H9 (cell line): ENCODE data around the gene SPTAN1. TPM values are rescaled to one million over a fixed set of nuclear protein-coding genes. Genes with fewer than 3 reads are reported as not detected.

ENCODE experiments used
- DNase-seq: peaks from one replicate; pipeline ENCODE4 v3.0.0-alpha.2; 2017
- H2AFZ ChIP-seq: one replicate; pipeline ENCODE4 v1.6.1; 2013; ENCODE audit warnings: mild to moderate bottlenecking, low read length, control low read depth, moderate library complexity
- H2AK5ac ChIP-seq: 2 replicates; pipeline ENCODE4 v1.6.1; 2013; ENCODE audit warnings: low read length, control low read depth, mixed read lengths; ENCODE audit not compliant: insufficient read length
- H2BK120ac ChIP-seq: one replicate; pipeline ENCODE4 v1.6.1; 2013; ENCODE audit warnings: low read depth, mild to moderate bottlenecking, low read length, control low read depth, inconsistent platforms; ENCODE audit not compliant: poor library complexity, severe bottlenecking
- H2BK12ac ChIP-seq: 2 replicates; pipeline ENCODE4 v1.6.1; 2013; ENCODE audit warnings: low read length, control low read depth, mixed read lengths, low read depth; ENCODE audit not compliant: insufficient read length
- H2BK15ac ChIP-seq: 2 replicates; pipeline ENCODE4 v1.6.1; 2013; ENCODE audit warnings: low read depth, low read length, control low read depth
- H2BK20ac ChIP-seq: one replicate; pipeline ENCODE4 v1.6.1; 2013; ENCODE audit warnings: low read depth, mild to moderate bottlenecking, low read length, control low read depth, inconsistent platforms; ENCODE audit not compliant: poor library complexity, severe bottlenecking
- H2BK5ac ChIP-seq: 2 replicates; pipeline ENCODE4 v1.6.1; 2013; ENCODE audit warnings: low read length, control low read depth, mixed read lengths; ENCODE audit not compliant: insufficient read length
- H3K14ac ChIP-seq: 2 replicates; pipeline ENCODE4 v1.6.1; 2013; ENCODE audit warnings: low read length, control low read depth; ENCODE audit not compliant: insufficient read depth
- H3K18ac ChIP-seq: 2 replicates; pipeline ENCODE4 v1.6.1; 2013; ENCODE audit warnings: low read depth, mild to moderate bottlenecking, mixed read lengths, low read length, control low read depth; ENCODE audit not compliant: insufficient read length
- H3K23ac ChIP-seq: 2 replicates; pipeline ENCODE4 v1.6.1; 2013; ENCODE audit warnings: low read length, control low read depth, mixed read lengths, low read depth; ENCODE audit not compliant: insufficient read length
- H3K23me2 ChIP-seq: 2 replicates; pipeline ENCODE4 v1.6.1; 2013; ENCODE audit warnings: low read depth, mild to moderate bottlenecking, mixed read lengths, low read length, control low read depth; ENCODE audit not compliant: insufficient read length, poor library complexity, severe bottlenecking
- H3K27ac ChIP-seq: 2 replicates; pipeline ENCODE4 v1.5.1; 2013; ENCODE audit warnings: low read length, control low read depth, mixed read lengths, low read depth; ENCODE audit not compliant: insufficient read length
- H3K27me3 ChIP-seq: 2 replicates; pipeline ENCODE4 v1.6.1; 2013; ENCODE audit warnings: low read length, control low read depth, inconsistent platforms; ENCODE audit not compliant: insufficient read depth
- H3K4ac ChIP-seq: 2 replicates; pipeline ENCODE4 v1.6.1; 2013; ENCODE audit warnings: low read depth, mild to moderate bottlenecking, control low read depth, inconsistent platforms, low read length, moderate library complexity
- H3K4me1 ChIP-seq: 2 replicates; pipeline ENCODE4 v1.6.1; 2013; ENCODE audit warnings: low read length, control low read depth, inconsistent platforms; ENCODE audit not compliant: insufficient read depth
- H3K4me2 ChIP-seq: 2 replicates; pipeline ENCODE4 v1.6.1; 2013; ENCODE audit warnings: low read length, control low read depth, mixed read lengths; ENCODE audit not compliant: insufficient read length, insufficient read depth
- H3K56ac ChIP-seq: 2 replicates; pipeline ENCODE4 v1.6.1; 2013; ENCODE audit warnings: low read depth, mild to moderate bottlenecking, mixed read lengths, low read length, control low read depth; ENCODE audit not compliant: insufficient read length
- H3K79me1 ChIP-seq: 2 replicates; pipeline ENCODE4 v1.6.1; 2013; ENCODE audit warnings: low read depth, mild to moderate bottlenecking, moderate library complexity, low read length, control low read depth, inconsistent platforms; ENCODE audit not compliant: insufficient read depth, poor library complexity, severe bottlenecking
- H3K79me2 ChIP-seq: 2 replicates; pipeline ENCODE4 v1.6.1; 2013; ENCODE audit warnings: low read length, control low read depth, inconsistent platforms; ENCODE audit not compliant: insufficient read depth
- H3K9ac ChIP-seq: 2 replicates; pipeline ENCODE4 v1.6.1; 2013; ENCODE audit warnings: low read length, control low read depth, mixed read lengths; ENCODE audit not compliant: insufficient read length; ENCODE audit errors: extremely low read depth
- H3K9me3 ChIP-seq: one replicate; pipeline ENCODE4 v1.6.1; 2013; ENCODE audit warnings: low read depth, low read length, inconsistent platforms; ENCODE audit not compliant: control insufficient read depth
- H3T11ph ChIP-seq: one replicate; pipeline ENCODE4 v1.6.1; 2013; ENCODE audit warnings: mild to moderate bottlenecking, low read length, control low read depth, inconsistent platforms
- H4K20me1 ChIP-seq: one replicate; pipeline ENCODE4 v1.6.1; 2013; ENCODE audit not compliant: control insufficient read depth, insufficient read length, insufficient read depth
- H4K5ac ChIP-seq: 2 replicates; pipeline ENCODE4 v1.6.1; 2013; ENCODE audit warnings: low read depth, mild to moderate bottlenecking, mixed read lengths, low read length, control low read depth; ENCODE audit not compliant: insufficient read length
- H4K8ac ChIP-seq: replicated peaks from 2 replicates; pipeline ENCODE4 v1.6.1; 2013; ENCODE audit warnings: low read length, control low read depth, mixed read lengths, low read depth; ENCODE audit not compliant: insufficient read length
- H4K91ac ChIP-seq: 2 replicates; pipeline ENCODE4 v1.6.1; 2013; ENCODE audit warnings: low read depth, mild to moderate bottlenecking, moderate library complexity, mixed read lengths, low read length, control low read depth; ENCODE audit not compliant: insufficient read length
- H3K27ac Mint-ChIP-seq, 3 experiments: 2 replicates in 2 of 3; 3 replicates in 1 of 3; pipeline ENCODE4 v1.8.0; 2020 to 2021; ENCODE audit warnings: mixed read lengths in 3 of 3, mild to moderate bottlenecking in 1 of 3, moderate library complexity in 1 of 3
- H3K27me3 Mint-ChIP-seq: 2 replicates; pipeline ENCODE4 v1.8.0; 2021; ENCODE audit warnings: low read depth, mild to moderate bottlenecking, moderate library complexity, mixed read lengths
- H3K36me3 Mint-ChIP-seq, 3 experiments: 2 replicates in 2 of 3; 3 replicates in 1 of 3; pipeline ENCODE4 v1.8.0; 2020 to 2021; ENCODE audit warnings: low read depth in 3 of 3, mixed read lengths in 3 of 3; ENCODE audit not compliant: insufficient read depth in 1 of 3
- H3K4me1 Mint-ChIP-seq, 2 experiments: 2 replicates each; pipeline ENCODE4 v1.8.0; 2020; ENCODE audit warnings: mixed read lengths in 2 of 2
- H3K4me3 Mint-ChIP-seq, 2 experiments: 2 replicates in 1 of 2; 3 replicates in 1 of 2; pipeline ENCODE4 v1.8.0; 2020 to 2021; ENCODE audit warnings: mild to moderate bottlenecking in 2 of 2, mixed read lengths in 2 of 2, moderate library complexity in 1 of 2
- H3K9me3 Mint-ChIP-seq, 2 experiments: 2 replicates in 1 of 2; 3 replicates in 1 of 2; pipeline ENCODE4 v1.8.0; 2020; ENCODE audit warnings: mild to moderate bottlenecking in 2 of 2, mixed read lengths in 2 of 2, moderate library complexity in 1 of 2
- CTCF ChIP-seq: fragments of 200-600 bp; sonication (generic); conservative IDR thresholded peaks from 3 replicates; pipeline ENCODE4 v1.8.0; 2021; ENCODE audit warnings: antibody characterized with exemption, mild to moderate bottlenecking
- WGBS: extraction: QIAGEN DNeasy Blood & Tissue Kit; methylation state at CpG from one replicate; pipeline ENCODE4 v1.1.7; 2013; ENCODE audit warnings: missing lambda C conversion rate, low lambda C conversion rate, mixed read lengths; ENCODE audit not compliant: insufficient read length; ENCODE audit errors: extremely low coverage; 5-methylcytosine and 5-hydroxymethylcytosine counted together
- total RNA-seq: library from RNA; stranded (reverse); gene quantifications from 2 replicates; pipeline ENCODE4 v1.2.1, GENCODE V29; 2021

The SPTAN1 gene
- total RNA-seq, 1 experiment from 2014 or later: 213 TPM

GRCh38 chr9:128546504-128546903, 5.9 kb upstream of the SPTAN1 start:
- Histone ChIP-seq H3K4me1 (no peaks in the 10 kb centered on the region), H2BK15ac (no peak overlapping the region), H2AFZ (no peak overlapping the region), H2BK5ac (no peak overlapping the region), H3K4ac (no peak overlapping the region), H3K14ac (no peak overlapping the region), H3K9me3 (no peaks in the 10 kb centered on the region), H3K23me2 (no peaks in the 10 kb centered on the region), H3K56ac (no peak overlapping the region), H4K91ac (no peak overlapping the region), H4K20me1 (no peaks in the 10 kb centered on the region), H3K4me2 (no peak overlapping the region), H3T11ph (no peak overlapping the region), H3K27me3 (no peaks in the 10 kb centered on the region), H3K79me2 (no peaks in the 10 kb centered on the region), H4K8ac (no peak overlapping the region), H3K18ac (no peak overlapping the region), H3K79me1 (no peaks in the 10 kb centered on the region), H2BK120ac (no peak overlapping the region), H2BK20ac (no peak overlapping the region), H4K5ac (no peak overlapping the region), H3K27ac (no peak overlapping the region), H2AK5ac (no peak overlapping the region), H2BK12ac (no peak overlapping the region), H3K9ac (no peak overlapping the region), H3K23ac (no peak overlapping the region)
- peaks cover 0 to 8% (median 0%) of the 10 kb centered on the region in 3 experiments; a peak in 3 of 7 replicates for H3K36me3 Mint-ChIP-seq
- no peak for TF ChIP-seq CTCF
- WGBS: no CpG with 5 or more reads among the region's 3 CpGs
- H3K27me3 Mint-ChIP-seq: peaks cover 3% of the 10 kb centered on the region; the same call in 1 of the 2 replicates
- H3K4me3 Mint-ChIP-seq: no peak overlapping the region
- no peak overlapping the region for H3K27ac Mint-ChIP-seq
- H3K4me1 Mint-ChIP-seq: peaks cover 7 to 16% of the 10 kb centered on the region in 2 experiments
- no peak for DNase-seq
- H3K9me3 Mint-ChIP-seq: no peaks in the 10 kb centered on the region
